ENCODE data around the gene EEF1AKMT2. TPM values are rescaled to one million over a fixed set of nuclear protein-coding genes. Genes with fewer than 3 reads are reported as not detected.

The EEF1AKMT2 gene
- total and polyA plus RNA-seq, 2 of the 13 experiments (the other 11 are each of a cell fraction or from before 2014, with no cell fraction given) = 11.3 to 19.3 TPM

GRCh38 chr10:124744102-124745050 is 47.3 kb downstream of the EEF1AKMT2 start, which contains the start of gene FAM53B (continued):
- TF ChIP-seq SP140L (CRISPR knock-in tag; IDR thresholded peaks at IDR 0.05; ENCODE audit: borderline replicate concordance) (no peak), PATZ1 (CRISPR knock-in tag; IDR thresholded peaks at IDR 0.05) (peak; percentile 75), ZNF569 (CRISPR knock-in tag; IDR thresholded peaks at IDR 0.05; ENCODE audit: borderline replicate concordance) (no peak), ZXDC (CRISPR knock-in tag; IDR thresholded peaks at IDR 0.05) (no peak), ARNT (IDR thresholded peaks at IDR 0.05) (no peak), ZFX (CRISPR knock-in tag; IDR thresholded peaks at IDR 0.05; ENCODE audit: low read depth) (peak; percentile 49), ZNF792 (CRISPR knock-in tag; IDR thresholded peaks at IDR 0.05) (no peak), FOXK1 (CRISPR knock-in tag; IDR thresholded peaks at IDR 0.05; ENCODE audit: borderline replicate concordance, low read depth) (peak; percentile 31; the same call in 1 of the 2 replicates), HINFP (CRISPR knock-in tag; IDR thresholded peaks at IDR 0.05; ENCODE audit: low read depth) (no peak), ZFP82 (CRISPR knock-in tag; IDR thresholded peaks at IDR 0.05; ENCODE audit: borderline replicate concordance) (no peak), DDIT3 (CRISPR knock-in tag; IDR thresholded peaks at IDR 0.05) (no peak), DBP (CRISPR knock-in tag; IDR thresholded peaks at IDR 0.05; ENCODE audit: not compliant biosample characterization) (no peak), SPEN (CRISPR knock-in tag; IDR thresholded peaks at IDR 0.05; ENCODE audit: low read depth) (no peak; the same call in 1 of the 2 replicates)
